Fibroblast of upper back skin (primary cell): Measurements from ENCODE around the gene MTMR12.
"Not testable (repeated sequence)": the region's sequence is repeated elsewhere in the genome, so short reads cannot be mapped to it uniquely, and the experiment has no call there.

Experiments used
- DNase-seq: peaks from one replicate; pipeline ENCODE4 v3.0.0-alpha.2; 2013

The MTMR12 gene

GRCh38 chr5:32295966-32296772 is 16.6 kb downstream of the MTMR12 start:
- DNase-seq: not testable (repeated sequence)

DNA sequence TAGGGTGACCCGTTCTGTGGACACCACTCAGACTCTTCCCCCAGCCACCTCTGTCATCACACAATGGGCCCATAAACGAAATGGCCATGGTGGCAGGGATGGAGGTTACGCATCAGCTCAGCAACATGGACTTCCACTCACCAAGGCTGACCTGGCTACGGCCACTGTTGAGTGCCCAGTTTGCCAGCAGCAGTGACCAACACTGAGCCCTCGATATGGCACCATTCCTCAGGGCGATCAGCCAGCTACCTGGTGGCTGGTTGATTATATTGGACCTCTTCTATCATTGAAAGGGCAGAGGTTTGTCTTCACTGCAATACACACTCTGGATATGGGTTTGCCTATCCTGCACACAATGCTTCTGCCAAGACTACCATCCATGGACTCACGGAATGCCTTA is 21.1 kb downstream of the MTMR12 start:
- DNase-seq: no peak

DNA sequence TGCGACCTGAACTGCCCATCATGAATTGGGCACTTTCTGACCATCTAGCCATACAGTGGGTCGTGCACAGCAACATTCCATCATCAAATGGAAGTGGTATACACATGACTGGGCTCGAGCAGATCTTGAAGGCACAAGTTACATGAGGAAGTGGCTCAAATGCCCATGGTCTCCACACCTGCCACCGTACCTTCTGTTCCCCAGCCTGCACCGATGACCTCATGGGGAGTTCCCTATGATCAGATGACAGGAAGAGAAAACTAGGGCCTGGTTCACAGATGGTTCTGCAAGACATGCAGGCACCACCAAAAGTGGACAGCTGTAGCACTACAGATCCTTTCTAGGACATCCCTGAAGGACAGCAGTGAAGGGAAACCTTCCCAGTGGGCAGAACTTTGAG is 21.8 kb downstream of the MTMR12 start:
- no peak for DNase-seq

GRCh38 chr5:32290501-32290900 is 22.2 kb downstream of the MTMR12 start:
- DNase-seq: not testable (repeated sequence)

DNA sequence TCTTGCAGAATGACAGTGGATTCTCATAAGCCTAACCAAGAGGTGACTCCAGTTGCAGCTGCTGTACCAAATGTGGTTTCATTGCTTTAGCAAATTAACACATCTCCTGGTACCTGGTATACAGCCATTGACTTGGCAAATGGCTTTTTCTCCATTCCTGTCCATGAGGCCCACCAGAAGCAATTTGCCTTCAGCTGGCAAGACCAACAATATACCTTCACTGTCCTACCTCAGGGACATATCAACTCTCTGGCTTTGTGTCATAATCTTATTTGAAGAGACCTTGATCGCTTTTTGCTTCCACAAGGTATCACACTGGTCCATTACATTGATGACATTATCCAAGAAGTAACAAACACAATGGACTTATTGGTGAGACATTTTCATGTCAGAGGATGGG is 22.8 kb downstream of the MTMR12 start:
- DNase-seq: not testable (repeated sequence)

DNA sequence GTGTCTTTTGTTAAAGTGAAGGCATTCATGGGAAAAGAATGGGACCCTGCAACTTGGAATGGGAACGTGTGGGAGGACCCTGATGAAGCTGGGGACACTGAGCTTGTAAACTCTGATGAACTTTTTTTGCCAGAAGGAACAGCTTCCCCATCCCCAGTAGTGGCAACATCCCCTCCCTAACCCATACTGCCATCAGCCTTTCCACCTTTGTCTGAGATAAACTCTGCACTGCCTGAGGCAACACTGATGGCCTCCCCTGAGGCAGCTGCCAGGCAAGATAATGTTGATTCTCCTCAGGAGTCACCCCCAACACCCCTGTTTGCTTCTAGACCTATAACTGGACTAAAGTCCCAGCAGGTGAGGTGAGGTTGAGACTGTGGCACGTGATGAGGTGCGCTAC is 24.6 kb downstream of the MTMR12 start:
- not testable (repeated sequence) for DNase-seq

DNA sequence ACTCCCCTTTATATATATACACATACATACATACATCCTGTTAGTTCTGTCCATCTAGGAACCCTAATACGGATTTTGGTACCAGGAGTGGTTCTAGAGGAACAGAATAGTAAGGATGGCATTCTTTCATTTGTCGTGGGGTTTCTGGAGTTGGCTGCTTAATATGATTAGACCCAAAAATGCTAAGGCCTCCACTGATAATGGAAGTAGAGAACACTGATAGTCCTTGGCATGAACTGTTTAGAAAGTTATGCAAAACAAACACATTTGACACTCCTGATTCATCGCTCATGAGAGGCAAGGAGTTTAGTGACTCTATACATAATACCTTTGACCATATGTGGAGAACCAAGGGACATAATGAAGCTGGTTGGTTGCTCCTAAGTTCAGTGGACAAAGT is 25.2 kb downstream of the MTMR12 start:
- not testable (repeated sequence) for DNase-seq

GRCh38 chr5:32285510-32286138 is 27.1 kb downstream of the MTMR12 start:
- DNase-seq: no peak

GRCh38 chr5:32283539-32284377 is 29.0 kb downstream of the MTMR12 start:
- peak; percentile 39 for DNase-seq

GRCh38 chr5:32283061-32283460 is 29.7 kb downstream of the MTMR12 start:
- DNase-seq: no peak

- no peak for DNase-seq
Measured at GRCh38 chr5:32282633-32283032, 30.1 kb downstream of the MTMR12 start.

GRCh38 chr5:32281378-32282133 is 31.2 kb downstream of the MTMR12 start:
- not testable (repeated sequence) for DNase-seq

- DNase-seq: no peak
Measured at GRCh38 chr5:32280656-32281081, 32.1 kb downstream of the MTMR12 start.

GRCh38 chr5:32279786-32280185 is 33.0 kb downstream of the MTMR12 start:
- no peak for DNase-seq

GRCh38 chr5:32279223-32279622 is 33.5 kb downstream of the MTMR12 start:
- no peak for DNase-seq

- no peak for DNase-seq
Measured at GRCh38 chr5:32278406-32278805, 34.3 kb downstream of the MTMR12 start.

DNA sequence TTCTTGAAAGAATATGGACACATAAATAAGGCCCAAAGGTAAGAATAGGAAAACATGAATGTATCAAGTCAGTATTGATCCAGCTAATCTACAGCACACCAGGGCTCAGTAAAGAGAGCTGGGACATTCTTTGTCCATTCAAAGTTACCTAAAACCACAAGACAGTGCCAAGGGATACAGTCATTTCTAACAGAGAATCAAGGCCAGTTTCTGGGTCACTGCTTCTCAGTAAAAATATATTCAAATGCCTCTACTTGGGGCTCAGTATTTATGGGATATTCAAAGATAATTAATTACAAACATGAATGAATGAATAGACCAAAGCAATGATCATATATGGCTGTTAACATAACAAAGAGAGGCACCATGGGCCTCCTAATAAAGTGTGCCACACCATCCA is 34.9 kb downstream of the MTMR12 start:
- DNase-seq: no peak

DNA sequence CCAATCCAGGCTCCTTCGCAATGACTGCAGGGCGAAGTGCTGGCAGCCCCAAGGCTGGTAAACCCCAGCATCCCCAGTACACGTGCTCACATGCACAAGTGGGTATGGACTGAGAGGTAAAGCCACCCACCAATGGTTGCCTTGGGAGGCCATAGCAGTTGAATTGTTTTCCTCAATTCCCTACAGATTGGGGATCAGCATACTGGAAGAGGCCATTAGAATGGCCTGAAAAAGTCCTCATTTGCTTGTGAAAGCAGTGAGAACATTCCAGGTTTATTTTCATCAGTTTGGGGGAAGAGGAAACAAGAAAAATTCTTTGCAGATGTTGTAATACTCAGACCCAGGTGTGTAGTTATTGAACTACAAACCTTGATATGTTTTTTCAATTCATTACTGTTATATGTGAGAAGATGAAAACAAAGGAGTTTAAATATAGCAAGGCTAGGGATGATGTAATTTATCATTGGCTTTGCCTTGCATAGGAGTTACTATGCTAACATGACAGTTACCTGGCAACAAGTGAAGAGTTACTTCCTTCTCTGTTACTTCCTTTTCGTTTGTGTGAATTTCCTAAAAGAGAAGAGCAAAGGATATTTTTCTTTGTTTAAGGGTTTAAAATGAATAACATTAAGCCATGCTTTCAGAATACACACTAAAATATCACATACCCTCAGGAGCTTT is 36.4 kb downstream of the MTMR12 start:
- peak; percentile 50 for DNase-seq

DNA sequence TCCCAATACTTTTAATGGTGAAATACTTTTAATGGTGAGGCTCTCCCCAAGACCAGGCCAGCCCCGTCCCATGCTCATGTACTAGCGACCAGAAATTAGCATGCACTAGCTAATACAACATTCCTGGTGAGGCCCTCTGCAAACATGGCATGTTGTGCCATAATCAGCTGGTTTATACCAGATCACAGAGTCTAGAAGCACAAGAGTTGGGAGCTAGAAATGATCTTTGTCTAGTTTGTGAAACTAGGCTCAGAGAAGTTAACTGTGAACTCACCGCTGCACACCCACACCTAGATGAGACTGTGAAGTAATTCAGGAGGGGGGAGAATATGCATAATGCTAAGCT is 37.4 kb downstream of the MTMR12 start:
- DNase-seq: no peak

DNA sequence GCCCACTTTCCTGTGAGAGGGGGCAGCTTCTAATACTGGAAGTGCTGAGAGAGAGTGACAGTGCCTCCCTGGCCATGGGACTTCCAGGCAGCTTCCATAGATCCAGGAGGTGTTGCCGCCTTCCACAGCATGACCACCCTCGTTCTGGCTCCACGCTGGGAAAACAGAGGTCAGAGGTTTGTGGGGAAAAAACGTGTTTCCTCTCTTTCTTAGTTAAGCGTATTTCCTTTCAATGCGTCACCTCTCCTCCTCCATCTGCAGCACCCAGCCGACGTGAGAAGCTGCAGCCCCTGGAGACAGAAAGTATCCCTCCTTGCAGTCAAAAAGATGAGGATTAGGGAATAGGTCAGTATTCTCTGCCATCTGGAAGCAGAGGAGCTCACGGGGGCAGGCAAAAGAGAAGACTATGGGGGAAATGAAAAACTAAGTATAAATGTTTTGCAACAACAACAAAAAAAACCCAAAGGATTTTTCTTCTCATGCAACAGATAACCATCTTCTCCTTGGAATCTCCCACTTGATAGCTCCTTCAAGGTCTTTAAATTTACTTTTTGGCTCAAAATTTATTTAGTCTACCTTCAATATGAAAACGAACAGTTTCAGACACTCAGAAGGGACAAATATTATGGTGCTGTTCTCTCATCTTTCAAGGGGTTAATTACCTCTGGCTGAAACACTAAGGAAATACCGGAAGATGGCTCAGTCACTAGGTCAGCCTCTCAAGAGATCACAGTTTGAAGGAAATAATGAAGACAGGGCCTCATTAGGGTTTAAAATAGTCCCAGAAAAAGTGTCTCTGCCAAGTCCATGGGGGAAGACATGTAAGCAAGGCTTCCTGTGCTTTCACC is 38.0 kb downstream of the MTMR12 start:
- peak; percentile 50 for DNase-seq

GRCh38 chr5:32273821-32274220 is 38.9 kb downstream of the MTMR12 start:
- peak; percentile 69 for DNase-seq
